Ureter (tissue), 1 donor: ENCODE data around the gene PDE8A. TPM values are rescaled to one million over a fixed set of nuclear protein-coding genes. Genes with fewer than 3 reads are reported as not detected.
"Not testable (repeated sequence)": the region's sequence is repeated elsewhere in the genome, so short reads cannot be mapped to it uniquely, and the experiment has no call there.

Experiments used
- DNase-seq: peaks from one replicate; pipeline ENCODE4 v3.0.0-alpha.2; 2020; ENCODE audit warnings: low spot score
- total RNA-seq: library from RNA; stranded (reverse); gene quantifications from one replicate; pipeline ENCODE4 v1.2.4, GENCODE V29; 2023
- donor health status: DM: yes; HTN: yes; CAD: no.

The PDE8A gene
- total RNA-seq, 1 donor from 2014 or later: 67.4 TPM

DNA sequence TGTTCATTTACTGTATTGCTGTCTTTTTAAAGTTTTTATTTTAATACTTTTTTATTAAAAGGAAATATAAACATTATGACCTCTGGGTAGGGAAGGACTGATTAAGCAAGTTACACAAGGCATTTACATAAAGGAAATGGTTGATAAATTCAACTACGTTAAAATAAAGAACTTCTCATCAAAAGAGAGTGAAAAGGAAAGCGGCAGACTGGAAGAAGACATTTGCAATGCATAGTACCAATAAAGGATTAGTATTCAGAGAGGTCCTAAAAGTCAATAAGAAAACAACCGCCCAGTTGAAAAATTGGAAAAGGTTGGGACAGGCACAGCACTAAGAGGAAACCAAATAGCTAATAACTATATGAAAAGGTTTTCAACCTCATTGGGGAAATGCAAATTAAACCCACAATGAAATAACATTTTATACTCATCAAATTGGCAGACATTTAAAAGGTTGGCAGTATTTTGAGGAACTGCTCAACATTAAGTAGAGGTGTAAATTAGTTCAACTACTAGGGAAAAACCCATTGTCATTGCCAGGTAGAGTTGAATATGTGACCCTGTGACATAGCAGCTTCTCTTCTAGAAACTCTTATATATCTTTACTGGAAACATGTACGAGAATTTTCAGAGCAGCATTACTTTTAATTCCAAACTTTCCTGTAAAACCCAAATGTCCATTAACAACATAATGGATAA, 9.5 kb downstream of the PDE8A start:
- DNase-seq: no peak

DNA sequence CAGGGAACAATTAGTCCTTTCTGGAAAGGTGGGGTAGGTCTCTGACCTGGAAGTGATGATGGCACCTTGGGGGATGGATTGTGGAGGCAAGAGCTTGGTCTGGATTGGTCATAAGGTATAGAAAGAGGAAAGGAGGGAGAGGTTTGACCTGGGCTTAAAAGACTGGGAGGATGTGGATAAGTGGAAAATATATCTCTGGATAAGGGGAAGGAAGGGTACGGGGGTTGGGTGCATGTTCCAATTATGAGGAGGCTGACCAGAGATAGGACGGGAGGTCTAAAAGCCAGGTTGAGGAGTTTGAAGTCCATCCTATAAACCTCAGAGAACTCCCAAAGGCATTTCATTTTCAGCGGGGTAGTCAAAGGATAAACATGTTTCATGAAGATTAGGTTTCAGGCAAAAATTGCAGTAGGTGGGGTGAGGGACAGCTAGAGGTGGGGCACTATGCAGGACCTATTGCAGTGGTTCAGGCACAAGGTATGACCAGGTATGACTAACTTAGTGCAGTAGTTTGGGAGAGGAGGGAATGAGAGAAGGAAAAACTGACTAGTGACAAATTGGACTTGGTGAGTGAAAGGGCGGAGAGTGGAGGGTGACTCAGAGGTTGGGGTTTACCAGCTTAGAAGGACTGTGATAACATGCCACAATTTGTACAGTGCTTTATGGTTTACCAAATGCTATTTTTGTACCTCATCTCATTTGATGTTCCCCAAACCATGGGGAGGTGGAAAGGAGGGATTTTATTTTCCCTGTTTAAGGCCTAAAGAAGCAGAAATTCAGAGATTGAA, 10.7 kb downstream of the PDE8A start:
- no peak for DNase-seq

DNA sequence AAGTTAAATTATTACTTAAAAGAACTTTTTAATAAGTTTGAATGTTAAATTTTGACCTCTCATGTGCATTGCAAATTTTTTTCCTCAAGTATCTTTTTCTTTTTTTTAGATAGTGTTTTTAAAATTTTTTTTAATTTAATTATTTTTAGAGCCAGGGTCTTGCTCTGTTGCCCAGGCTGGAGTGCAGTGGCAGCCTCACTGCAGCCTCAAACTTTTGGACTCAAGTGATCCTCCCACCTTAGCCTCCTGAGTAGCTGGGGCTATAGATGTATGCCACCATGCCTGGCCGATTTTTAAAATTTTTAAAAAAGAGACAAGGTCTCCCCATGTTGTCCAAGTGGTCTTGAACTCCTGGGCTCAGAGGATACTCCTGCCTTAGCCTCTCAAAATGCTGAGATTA, 14.4 kb downstream of the PDE8A start:
- DNase-seq: no peak

DNA sequence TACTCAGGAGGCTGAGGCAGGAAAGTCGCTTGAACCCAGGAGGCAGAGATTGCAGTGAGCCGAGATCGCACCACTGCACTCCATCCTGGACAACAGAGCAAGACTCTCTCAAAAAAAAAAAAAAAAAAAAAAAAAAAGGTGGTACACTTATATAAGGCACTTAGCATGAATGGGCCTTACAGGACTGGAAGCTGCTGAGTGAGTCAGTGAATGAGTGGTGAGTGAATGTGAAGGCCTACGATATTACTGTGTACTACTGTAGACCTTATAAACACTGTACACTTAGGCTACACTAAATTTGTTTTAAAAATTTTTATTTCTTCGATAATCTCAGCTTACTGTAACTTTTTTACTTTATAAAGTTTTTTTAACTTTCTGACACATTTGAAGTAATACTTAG, 15.1 kb downstream of the PDE8A start:
- not testable (repeated sequence) for DNase-seq

DNA sequence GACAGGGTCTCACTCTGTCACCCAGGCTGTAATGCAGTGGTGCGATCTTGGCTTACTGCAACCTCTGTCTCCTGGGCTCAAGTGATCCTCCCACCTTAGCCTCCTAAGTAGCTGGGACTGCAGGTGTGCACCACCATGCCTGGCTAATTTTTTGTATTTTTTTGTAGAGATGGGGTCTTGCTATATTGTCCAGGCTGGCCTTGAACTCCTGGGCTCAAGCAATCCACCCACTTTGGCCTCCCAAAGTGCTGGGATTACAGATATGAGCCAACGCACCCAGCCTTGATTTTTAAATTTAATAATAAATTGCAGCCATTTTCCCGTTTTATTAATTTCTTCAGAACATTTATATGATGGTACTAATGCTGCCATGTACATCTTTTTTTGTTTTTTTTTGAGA, 15.6 kb downstream of the PDE8A start:
- not testable (repeated sequence) for DNase-seq

DNA sequence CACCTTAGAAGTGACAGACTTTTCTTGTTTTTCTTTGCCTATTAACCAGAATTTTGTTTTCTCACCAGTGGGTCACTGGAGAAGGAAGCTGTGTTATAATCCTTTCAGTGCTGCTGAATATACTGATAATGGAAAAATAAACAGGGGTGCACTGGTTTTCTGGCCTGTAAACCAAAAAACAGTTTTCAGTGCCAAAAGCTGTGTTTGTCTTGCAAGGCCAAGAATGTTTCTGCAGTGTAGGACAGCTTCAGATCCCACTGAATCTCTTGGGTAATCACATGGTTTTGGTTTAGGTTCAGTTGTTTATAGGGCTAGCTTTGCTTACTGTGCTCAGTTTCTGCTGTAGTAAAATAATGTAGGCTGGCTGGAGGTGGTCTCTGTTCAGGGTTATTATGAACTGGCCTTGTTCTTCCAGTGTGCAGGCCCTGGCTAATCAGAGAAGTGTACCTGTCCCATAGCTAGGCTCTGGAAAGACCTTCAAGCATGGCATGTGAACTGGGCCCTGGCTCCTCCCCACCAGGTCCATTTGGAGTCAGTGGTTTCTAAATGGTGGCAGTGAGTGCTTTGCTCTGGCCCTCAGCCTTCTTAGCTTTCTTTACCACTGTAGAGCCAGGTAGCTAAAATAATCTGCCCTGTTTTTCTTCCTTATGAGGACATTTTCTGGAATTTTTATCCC, 18.7 kb downstream of the PDE8A start:
- DNase-seq: no peak

DNA sequence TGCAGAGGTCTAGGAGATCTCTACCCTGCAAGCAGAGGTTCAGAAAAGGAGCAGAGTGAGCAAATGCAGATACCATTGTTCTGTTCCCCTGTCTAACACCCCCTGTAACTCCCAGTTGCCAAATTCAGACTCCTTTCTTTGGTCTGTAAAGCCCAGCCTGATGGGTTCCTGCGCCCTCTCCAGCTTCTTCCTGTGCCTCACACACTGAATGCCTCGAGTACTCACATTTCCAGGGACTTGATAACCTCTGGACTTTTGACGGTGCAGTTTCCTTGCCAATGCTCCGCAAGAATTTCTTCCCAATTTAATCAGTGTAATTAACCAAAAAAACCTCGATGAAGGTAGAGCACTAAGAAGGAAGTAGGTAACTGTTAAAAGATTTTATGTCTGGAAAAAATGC, 19.3 kb downstream of the PDE8A start:
- DNase-seq: no peak

DNA sequence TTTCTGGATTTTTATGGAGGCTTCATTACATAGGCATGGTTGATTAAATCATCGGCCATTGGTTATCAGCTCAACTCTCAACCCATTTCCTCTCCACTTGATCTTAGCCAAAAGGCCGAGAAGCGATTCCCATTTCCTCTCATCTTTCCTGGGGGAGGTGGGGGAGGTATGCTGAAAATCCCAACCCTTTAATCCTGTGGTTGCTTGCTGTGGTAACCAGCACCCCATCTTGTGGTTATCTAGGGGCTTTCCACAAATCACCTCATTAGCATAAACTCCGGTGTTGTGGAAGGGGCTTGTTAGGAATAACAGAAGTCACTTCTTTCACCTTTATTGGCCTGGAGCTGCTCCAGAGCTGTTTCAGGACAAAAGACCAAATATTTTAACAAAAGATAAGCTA, 20.9 kb downstream of the PDE8A start:
- no peak for DNase-seq

DNA sequence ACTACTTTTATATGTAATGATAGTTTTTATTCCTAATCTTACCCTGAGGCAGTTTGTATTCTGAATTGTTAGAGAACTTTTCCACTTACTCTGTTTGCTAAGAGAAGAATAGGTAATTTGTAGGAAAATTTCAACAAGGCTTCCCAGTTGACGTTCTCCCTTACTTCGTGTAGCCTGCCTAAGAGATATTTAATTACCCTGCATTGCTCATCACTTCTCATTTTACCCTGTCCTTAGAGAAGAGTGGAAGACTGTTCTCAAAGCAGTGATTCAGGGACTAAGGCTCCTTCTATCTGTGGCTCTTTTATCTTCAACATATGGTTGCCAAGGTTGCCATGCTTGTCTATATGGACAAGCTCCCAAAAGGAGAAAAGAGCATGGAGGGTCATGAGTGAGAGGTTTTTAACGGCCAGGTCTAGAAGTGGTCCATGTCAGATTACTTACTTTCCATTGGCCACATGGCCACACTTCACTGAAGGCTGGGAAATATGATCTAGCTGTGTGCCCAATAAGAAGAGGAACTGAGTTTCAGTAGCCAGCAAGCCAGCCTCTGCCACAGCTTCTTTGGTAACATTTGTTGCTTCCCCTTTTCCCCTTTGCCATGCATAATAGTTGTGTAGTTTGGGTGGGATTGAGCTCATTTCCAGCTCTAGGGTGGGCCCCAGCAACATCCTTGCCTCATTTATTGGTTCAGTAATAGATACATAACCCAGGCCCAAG, 22.1 kb downstream of the PDE8A start:
- no peak for DNase-seq

DNA sequence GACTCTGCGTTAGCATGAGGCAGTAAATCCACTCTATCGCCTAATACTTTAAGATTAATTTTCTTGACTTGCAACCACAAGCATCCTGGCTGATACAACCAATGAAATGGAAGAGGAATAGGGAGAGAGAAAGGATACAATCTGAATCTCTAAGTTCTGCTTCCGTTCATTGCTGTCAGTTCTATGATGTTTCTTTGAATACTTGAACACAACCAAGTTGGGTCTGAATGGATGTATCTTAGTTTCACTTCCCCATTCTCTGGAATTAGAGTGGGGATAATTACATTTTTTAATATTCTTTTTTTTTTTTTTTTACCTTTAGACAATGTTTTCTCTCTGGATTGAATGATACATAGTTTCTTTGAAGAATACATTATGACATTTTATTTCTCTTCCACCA, 22.9 kb downstream of the PDE8A start:
- DNase-seq: no peak

DNA sequence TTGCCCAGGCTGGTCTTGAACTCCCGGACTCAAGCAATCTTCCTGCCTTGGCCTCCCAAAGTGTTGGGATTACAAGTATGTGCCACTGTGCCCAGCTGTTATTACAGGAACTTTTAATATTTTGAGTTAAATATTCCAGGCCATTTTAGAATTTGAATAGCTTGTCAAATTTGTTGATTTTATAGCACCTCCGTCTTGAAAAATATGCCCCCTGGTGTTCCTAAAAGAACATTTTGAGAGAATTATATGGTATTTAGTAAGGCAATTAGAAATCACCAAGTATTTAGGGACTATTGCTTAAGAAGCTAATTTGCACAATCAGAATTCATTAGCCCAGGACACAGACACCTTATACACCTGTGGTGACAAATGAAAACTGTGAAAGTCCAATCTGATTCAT, 23.7 kb downstream of the PDE8A start:
- DNase-seq: no peak

DNA sequence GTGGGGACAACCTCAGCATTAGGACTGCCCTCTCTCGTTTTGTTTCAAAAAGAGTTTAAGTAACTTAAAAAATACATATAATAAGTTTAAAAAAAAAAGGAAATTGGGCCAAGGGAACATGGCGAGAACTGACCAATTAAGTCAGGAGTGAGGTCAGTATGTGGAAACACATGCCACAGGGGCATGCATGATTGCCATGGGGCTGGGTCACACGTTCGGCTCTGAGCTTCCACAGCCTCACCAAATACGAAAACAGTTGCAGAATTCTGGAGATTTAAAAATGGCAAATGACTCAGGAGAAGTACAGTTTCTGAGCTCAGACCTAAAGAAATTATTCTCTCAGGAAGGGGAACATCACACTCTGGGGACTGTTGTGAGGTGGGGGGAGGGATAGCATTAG, 24.1 kb downstream of the PDE8A start:
- no peak for DNase-seq

DNA sequence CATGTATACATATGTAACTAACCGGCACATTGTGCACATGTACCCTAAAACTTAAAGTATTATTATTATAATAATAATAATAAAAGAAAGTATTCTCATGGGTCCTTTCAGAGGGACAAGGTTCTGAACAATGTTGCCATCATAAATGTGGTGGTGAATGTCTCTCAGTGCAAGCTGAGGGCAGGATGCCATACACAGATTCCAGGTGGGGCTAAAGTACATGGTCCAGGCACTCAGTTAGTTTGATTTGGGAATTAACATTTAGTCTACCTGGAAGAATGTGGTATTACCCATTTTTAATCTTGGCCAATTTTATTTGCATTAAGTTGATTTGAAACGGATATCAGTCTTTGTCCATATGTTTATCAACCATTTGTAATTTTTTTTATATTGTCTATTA, 24.5 kb downstream of the PDE8A start:
- DNase-seq: no peak

DNA sequence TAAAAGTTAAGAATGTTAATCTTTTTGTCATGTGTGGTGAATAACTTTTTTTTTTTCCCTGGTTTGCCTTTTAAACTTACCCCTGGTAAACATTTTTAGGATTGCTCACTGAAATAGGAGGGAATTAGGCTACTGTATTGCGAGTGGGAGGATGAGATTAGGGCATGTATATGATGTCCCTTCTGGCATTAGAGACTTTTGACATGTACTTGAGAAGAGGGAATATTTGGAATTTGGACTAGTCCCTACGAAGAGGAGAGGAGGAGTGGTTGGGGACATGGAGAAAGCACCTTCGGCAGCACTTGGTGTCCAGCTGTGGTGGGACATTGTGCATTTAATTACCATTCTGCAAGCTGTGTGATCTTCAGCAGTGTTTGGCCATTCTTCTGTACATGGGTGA, 25.0 kb downstream of the PDE8A start:
- no peak for DNase-seq

DNA sequence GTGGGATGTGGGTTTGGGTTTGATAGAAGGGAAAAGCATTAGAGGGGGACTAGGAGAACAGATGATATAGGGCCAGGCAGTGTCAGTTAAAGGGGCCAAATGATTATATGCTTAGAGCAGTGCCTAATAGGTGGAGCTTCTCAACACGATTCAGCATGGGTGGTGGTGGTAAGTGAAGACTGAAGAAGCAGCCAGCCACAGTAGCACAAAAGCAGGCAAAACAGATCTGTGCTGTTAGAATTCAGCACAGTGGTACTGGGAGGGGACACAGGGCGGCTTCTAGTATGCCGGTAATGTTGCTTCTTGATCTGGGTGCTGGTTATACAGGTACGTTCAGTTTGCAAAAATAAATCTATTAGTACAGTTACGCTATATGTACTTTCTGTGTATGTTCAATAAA, 25.5 kb downstream of the PDE8A start:
- DNase-seq: no peak

DNA sequence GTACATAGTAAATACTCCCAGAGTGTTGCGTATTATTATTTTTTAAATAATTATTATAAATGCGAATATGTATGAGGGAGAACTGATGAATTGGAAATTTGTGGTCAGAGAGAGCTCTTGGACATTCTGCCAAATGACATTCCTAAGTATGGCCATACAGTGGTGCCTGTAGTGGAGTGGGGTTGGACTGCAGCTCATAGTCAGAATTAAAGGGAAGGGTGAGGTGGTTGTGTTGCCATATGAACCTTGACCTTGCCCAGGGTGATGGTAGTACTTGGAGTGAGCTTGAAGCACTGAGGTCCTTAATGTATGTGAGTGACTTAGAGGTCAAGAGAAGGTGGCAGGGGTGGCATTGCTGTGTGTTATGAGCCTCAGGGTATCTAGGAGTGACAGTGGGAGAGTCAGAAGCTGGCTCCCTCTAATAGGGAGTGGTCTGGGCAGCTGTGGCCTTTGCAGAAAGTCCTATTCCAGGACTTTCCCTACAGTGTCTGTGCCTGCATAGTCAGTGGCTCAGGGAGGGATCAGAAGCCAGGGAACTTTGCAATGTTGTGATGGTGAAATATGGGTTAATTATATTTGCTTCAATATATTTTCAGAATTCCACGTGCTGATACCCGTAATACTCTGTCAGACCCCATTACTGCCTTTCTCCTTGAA, 26.2 kb downstream of the PDE8A start:
- DNase-seq: no peak

DNA sequence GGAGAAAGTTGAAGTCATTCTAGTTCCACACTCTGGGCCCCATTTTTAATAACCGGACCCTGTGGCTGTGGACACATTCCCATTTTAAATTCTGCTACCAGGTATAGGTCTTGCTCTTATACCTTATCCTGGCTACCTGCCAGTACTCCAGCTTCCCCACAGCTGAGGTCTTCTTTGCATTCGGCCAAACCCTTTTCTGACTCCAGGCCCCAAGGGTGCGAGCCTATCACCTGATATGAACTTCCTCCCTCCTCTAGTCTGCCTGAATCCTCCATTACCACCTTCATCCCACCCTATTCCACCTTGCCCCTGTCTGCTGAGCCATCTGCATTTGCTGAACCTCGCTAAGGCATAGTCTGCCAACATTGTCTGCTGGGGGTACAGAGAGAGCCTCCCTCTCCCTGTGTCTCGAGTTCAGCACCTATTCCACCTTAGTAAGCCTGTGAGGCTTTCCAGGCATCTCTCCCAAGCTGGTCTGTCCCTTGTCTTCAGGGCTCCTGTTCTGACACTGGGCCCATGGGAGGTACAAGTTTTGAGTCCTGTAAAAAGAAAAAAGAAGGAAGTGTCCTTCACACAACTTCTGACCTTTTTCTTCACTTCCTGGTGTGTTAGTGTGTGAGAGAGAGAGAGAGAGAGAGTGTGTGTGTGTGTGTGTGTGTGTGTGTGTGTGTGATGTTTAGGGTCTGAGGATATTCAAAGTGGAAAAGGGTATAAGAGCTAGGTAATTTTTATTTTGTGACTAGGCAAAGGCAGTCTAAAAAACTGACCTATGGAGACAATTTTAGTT, 27.0 kb downstream of the PDE8A start:
- DNase-seq: no peak

DNA sequence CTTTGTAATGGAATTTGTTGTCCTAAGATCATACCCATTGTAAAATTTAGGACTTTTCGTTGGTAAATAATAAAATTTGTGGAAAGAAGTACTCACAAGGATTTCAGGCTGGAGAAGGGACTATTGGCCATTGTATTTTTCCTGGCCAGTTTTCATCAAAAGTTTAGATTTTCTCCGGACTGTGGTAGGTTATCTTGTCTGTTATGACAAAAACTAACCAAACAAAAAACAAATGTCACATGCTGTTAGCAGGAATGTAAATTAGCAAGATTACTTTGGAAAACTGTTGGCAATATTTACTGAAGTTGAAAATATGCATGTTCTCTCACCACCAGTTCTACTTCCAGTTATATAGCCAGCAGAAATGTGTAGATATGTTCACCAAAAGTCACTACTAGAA, 27.8 kb downstream of the PDE8A start:
- DNase-seq: no peak

DNA sequence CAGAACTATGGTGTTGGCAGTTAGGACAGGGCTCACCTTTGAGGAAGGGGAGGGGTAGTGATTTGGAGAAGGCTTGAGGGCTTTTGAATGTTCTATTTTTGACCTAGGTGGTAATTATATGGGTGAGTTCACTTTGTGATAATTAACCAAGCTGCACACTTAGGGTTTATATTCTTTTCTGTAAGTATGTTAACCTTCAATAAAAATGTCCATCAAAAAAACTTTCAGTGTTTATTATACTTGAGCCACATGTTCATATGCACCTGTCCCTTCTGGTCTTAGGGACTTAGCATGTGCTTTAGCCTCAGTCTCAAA, 28.4 kb downstream of the PDE8A start:
- no peak for DNase-seq

DNA sequence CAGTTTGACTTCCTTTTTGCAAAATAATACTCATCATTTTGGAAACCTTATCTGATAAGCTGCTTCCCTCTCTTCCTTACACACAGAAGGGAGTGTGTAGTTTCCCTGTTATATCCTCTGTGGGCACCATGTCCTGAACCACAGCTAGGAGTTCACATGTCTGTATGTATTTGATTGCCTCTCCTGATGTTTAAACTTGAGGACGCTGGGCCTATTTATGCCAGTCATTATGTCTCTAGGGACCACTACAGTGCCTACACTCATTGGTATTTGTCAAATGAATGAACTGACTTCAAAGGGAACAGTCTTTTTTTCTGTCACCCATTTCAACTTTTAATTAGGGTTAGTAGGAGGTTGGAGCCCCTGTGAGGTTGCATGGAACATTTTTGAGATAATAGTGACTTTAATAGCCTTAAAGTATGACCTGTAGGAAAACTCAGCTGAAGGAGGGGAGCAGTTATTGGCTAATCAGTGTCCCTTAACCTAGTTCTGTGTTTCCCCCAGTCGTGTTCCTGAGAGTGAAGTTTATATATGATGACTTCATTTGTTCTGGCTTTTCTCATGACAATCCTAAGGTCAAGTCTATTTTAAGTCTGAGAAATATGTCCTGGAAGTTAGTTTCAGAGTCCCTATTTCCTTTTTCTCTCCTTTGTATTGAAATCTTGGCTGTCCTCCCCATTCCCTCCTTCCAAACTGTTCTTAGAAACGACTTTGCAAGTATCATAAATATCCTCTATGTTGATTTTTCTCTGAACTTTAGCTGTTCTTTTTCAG, 28.9 kb downstream of the PDE8A start:
- DNase-seq: no peak
